Astrocyte (in vitro differentiated cells and primary cell): ENCODE results near the gene LUZP2. TPM values are rescaled to one million over a fixed set of nuclear protein-coding genes. Genes with fewer than 3 reads are reported as not detected.
A peak's percentile ranks its signal among the peaks of the same experiment; 100 is the strongest.

ENCODE experiments used
- DNase-seq: peaks from one replicate; pipeline ENCODE4 v3.0.0-alpha.2; 2010; ENCODE audit warnings: low read depth
- FAIRE-seq: peaks from 2 replicates; lab custom pipeline; 2011; peaks lifted over from hg19 to GRCh38; lab: Jason Lieb, UNC
- H2AFZ ChIP-seq: 2 replicates; pipeline ENCODE4 v1.6.0; 2012; ENCODE audit warnings: low read depth, low read length, inconsistent platforms
- H3K27ac ChIP-seq: 2 replicates; pipeline ENCODE4 v1.5.1; 2011; ENCODE audit warnings: low read depth, low read length, inconsistent platforms
- H3K27me3 ChIP-seq: 2 replicates; pipeline ENCODE4 v1.6.0; 2011; ENCODE audit warnings: low read length, inconsistent platforms; ENCODE audit not compliant: insufficient read depth
- H3K36me3 ChIP-seq: 2 replicates; pipeline ENCODE4 v1.5.1; 2011; ENCODE audit warnings: low read length, inconsistent platforms; ENCODE audit not compliant: insufficient read depth
- H3K4me1 ChIP-seq: 2 replicates; pipeline ENCODE4 v1.5.1; 2011; ENCODE audit warnings: low read length, inconsistent platforms; ENCODE audit not compliant: insufficient read depth
- H3K4me2 ChIP-seq: 2 replicates; pipeline ENCODE4 v1.6.0; 2012; ENCODE audit warnings: low read length, inconsistent platforms
- H3K4me3 ChIP-seq: 2 replicates; pipeline ENCODE4 v1.5.1; 2011; ENCODE audit warnings: low read depth, mild to moderate bottlenecking, low read length, inconsistent platforms; ENCODE audit not compliant: insufficient read depth
- H3K79me2 ChIP-seq: 2 replicates; pipeline ENCODE4 v1.6.0; 2012; ENCODE audit warnings: mild to moderate bottlenecking, low read length, inconsistent platforms; ENCODE audit not compliant: insufficient read depth
- H3K9ac ChIP-seq: 2 replicates; pipeline ENCODE4 v1.6.0; 2012; ENCODE audit warnings: mild to moderate bottlenecking, low read length, inconsistent platforms
- H3K9me3 ChIP-seq: 2 replicates; pipeline ENCODE4 v1.5.1; 2012; ENCODE audit warnings: low read depth, mild to moderate bottlenecking, low read length, inconsistent platforms; ENCODE audit not compliant: insufficient read depth
- H4K20me1 ChIP-seq: 2 replicates; pipeline ENCODE4 v1.6.0; 2012; ENCODE audit warnings: low read length, inconsistent platforms; ENCODE audit not compliant: insufficient read depth
- H3K27ac Mint-ChIP-seq: one replicate; pipeline ENCODE4 v1.8.0; 2021; ENCODE audit warnings: mild to moderate bottlenecking, mixed read lengths; ENCODE audit not compliant: unreplicated experiment
- H3K27me3 Mint-ChIP-seq: one replicate; pipeline ENCODE4 v1.8.0; 2021; ENCODE audit warnings: low read depth, mixed read lengths; ENCODE audit not compliant: unreplicated experiment
- H3K36me3 Mint-ChIP-seq: one replicate; pipeline ENCODE4 v1.8.0; 2021; ENCODE audit warnings: low read depth, mixed read lengths; ENCODE audit not compliant: unreplicated experiment
- H3K4me1 Mint-ChIP-seq: one replicate; pipeline ENCODE4 v1.8.0; 2021; ENCODE audit warnings: low read depth, mixed read lengths; ENCODE audit not compliant: unreplicated experiment
- H3K4me3 Mint-ChIP-seq: one replicate; pipeline ENCODE4 v1.8.0; 2021; ENCODE audit warnings: mild to moderate bottlenecking, moderate library complexity, mixed read lengths; ENCODE audit not compliant: unreplicated experiment
- H3K9me3 Mint-ChIP-seq: one replicate; pipeline ENCODE4 v1.8.0; 2021; ENCODE audit warnings: mild to moderate bottlenecking, mixed read lengths; ENCODE audit not compliant: unreplicated experiment
- EZH2 ChIP-seq: IDR thresholded peaks from 2 replicates; pipeline ENCODE4 v1.6.1; 2012; ENCODE audit warnings: mild to moderate bottlenecking, low read length, inconsistent platforms; ENCODE audit not compliant: insufficient read depth
- total RNA-seq: library from RNA; stranded (reverse); gene quantifications from 2 replicates; pipeline ENCODE4 v1.2.1, GENCODE V29; 2021
- TF ChIP-seq, protein P1 (sequence below): IDR thresholded peaks from 2 replicates; pipeline ENCODE4 v1.5.1; 2011; ENCODE audit warnings: low read depth, mild to moderate bottlenecking, inconsistent platforms, low read length, moderate library complexity; ENCODE audit not compliant: insufficient read depth

Gene LUZP2
- total RNA-seq, 1 donor from 2014 or later = 2.3 TPM

DNA sequence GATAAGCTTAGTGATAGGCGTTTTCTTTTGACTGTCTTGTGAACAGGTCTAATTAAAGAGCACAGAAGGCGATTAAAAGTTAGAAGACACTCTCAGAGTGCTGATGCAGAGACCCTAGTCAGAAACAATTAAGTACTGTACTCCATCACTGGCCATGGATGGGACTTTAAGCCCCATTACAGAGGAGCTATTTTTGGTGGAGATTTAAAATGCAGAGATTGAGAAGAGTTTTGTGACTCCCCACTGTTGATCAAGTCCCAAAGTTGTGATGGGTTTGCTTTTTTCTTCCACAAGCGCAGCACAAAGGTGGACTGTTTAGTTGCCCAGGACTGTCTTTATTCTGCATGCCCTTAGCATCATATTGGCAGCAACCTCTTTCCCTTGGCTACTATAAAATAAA, 978 bp downstream of the LUZP2 start:
- Histone ChIP-seq H3K4me3 (no peak overlapping the region), H3K36me3 (no peaks in the 10 kb centered on the region), H4K20me1 (no peaks in the 10 kb centered on the region), H2AFZ (peak overlapping the region; percentile 84), H3K4me2 (peak overlapping the region; percentile 91), H3K79me2 (no peaks in the 10 kb centered on the region), H3K27me3 (peaks cover 3% of the 10 kb centered on the region), H3K9ac (no peak overlapping the region), H3K9me3 (no peaks in the 10 kb centered on the region), H3K27ac (no peak overlapping the region), H3K4me1 (no peaks in the 10 kb centered on the region)
- H3K4me3 Mint-ChIP-seq = peak overlapping the region; percentile 84
- FAIRE-seq (no peak), DNase-seq (no peak)
- H3K27ac Mint-ChIP-seq = no peak overlapping the region
- no peaks in the 10 kb centered on the region for H3K4me1 Mint-ChIP-seq
- TF ChIP-seq, protein P1, sequence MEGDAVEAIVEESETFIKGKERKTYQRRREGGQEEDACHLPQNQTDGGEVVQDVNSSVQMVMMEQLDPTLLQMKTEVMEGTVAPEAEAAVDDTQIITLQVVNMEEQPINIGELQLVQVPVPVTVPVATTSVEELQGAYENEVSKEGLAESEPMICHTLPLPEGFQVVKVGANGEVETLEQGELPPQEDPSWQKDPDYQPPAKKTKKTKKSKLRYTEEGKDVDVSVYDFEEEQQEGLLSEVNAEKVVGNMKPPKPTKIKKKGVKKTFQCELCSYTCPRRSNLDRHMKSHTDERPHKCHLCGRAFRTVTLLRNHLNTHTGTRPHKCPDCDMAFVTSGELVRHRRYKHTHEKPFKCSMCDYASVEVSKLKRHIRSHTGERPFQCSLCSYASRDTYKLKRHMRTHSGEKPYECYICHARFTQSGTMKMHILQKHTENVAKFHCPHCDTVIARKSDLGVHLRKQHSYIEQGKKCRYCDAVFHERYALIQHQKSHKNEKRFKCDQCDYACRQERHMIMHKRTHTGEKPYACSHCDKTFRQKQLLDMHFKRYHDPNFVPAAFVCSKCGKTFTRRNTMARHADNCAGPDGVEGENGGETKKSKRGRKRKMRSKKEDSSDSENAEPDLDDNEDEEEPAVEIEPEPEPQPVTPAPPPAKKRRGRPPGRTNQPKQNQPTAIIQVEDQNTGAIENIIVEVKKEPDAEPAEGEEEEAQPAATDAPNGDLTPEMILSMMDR = no peak
- no peak for TF ChIP-seq EZH2
- H3K9me3 Mint-ChIP-seq = no peaks in the 10 kb centered on the region
- peaks cover 4% of the 10 kb centered on the region for H3K27me3 Mint-ChIP-seq
- H3K36me3 Mint-ChIP-seq = no peaks in the 10 kb centered on the region

DNA sequence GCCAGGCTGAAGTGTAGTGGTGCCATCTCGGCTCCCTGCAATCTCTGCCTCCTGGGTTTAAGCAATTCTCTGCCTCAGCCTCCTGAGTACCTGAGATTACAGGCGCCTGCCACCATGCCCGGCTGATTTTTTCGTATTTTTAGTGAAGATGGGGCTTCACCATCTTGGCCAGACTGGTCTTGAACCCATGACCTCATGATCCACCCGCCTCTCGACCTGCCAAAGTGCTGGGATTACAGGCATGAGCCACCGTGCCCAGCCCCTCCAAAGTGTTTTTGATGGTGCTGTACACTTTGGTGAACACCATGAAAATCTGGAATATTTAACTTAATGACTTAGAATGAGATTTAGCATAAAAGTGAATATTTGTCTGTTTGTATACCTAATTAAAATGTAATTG, 5.6 kb downstream of the LUZP2 start:
- H3K27me3 ChIP-seq = no peaks in the 10 kb centered on the region
- no peaks in the 10 kb centered on the region for H3K36me3 ChIP-seq
- FAIRE-seq = no peak
- H3K4me3 ChIP-seq = no peak overlapping the region
- Mint-ChIP-seq H3K36me3 (no peaks in the 10 kb centered on the region), H3K4me3 (no peak overlapping the region), H3K27me3 (no peaks in the 10 kb centered on the region), H3K4me1 (no peaks in the 10 kb centered on the region), H3K27ac (no peak overlapping the region), H3K9me3 (no peaks in the 10 kb centered on the region)
- H3K4me2 ChIP-seq = no peak overlapping the region
- H2AFZ ChIP-seq = no peak overlapping the region
- no peak for TF ChIP-seq EZH2
- TF ChIP-seq, protein P1 = no peak
- H3K9me3 ChIP-seq = no peaks in the 10 kb centered on the region
- no peaks in the 10 kb centered on the region for H4K20me1 ChIP-seq
- no peaks in the 10 kb centered on the region for H3K4me1 ChIP-seq
- no peak overlapping the region for H3K27ac ChIP-seq
- no peaks in the 10 kb centered on the region for H3K79me2 ChIP-seq
- DNase-seq = no peak
- no peak overlapping the region for H3K9ac ChIP-seq

DNA sequence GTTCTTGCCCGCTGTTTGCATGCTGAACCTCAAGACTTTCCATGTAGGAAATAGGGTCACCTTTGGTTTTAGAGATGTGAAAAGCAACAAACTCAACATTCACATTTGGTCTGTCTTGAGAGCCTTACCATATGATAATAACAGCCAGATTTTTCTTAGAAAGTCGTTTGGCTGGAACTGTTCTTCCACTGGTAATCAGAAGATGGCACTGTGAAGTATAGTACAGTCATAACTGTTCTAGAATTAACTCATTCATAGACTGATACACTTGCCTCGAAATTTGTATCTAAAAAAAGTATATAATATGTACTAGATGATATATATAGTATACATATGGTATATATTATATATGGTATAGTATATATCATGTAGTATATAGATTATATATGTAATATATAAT, 12.3 kb downstream of the LUZP2 start:
- H3K36me3 Mint-ChIP-seq = no peaks in the 10 kb centered on the region
- DNase-seq (no peak), FAIRE-seq (no peak)
- Histone ChIP-seq H3K36me3 (no peaks in the 10 kb centered on the region), H2AFZ (no peak overlapping the region), H3K27ac (no peak overlapping the region), H4K20me1 (no peaks in the 10 kb centered on the region), H3K9me3 (no peaks in the 10 kb centered on the region), H3K4me2 (no peak overlapping the region), H3K4me3 (no peak overlapping the region), H3K4me1 (no peaks in the 10 kb centered on the region), H3K79me2 (no peaks in the 10 kb centered on the region), H3K27me3 (no peaks in the 10 kb centered on the region), H3K9ac (no peak overlapping the region)
- no peaks in the 10 kb centered on the region for H3K27me3 Mint-ChIP-seq
- H3K27ac Mint-ChIP-seq = no peak overlapping the region
- TF ChIP-seq, protein P1 = peak; percentile 25
- no peak for TF ChIP-seq EZH2
- H3K4me1 Mint-ChIP-seq = peaks cover 5% of the 10 kb centered on the region
- no peaks in the 10 kb centered on the region for H3K9me3 Mint-ChIP-seq
- no peak overlapping the region for H3K4me3 Mint-ChIP-seq
